Astrocyte (in vitro differentiated cells and primary cell): Measurements from ENCODE around the gene IGF2BP3. TPM values are rescaled to one million over a fixed set of nuclear protein-coding genes. Genes with fewer than 3 reads are reported as not detected.

Source experiments
- DNase-seq: peaks from one replicate; pipeline ENCODE4 v3.0.0-alpha.2; 2010; ENCODE audit warnings: low read depth
- FAIRE-seq: peaks from 2 replicates; lab custom pipeline; 2011; peaks lifted over from hg19 to GRCh38; lab: Jason Lieb, UNC
- H2AFZ ChIP-seq: 2 replicates; pipeline ENCODE4 v1.6.0; 2012; ENCODE audit warnings: low read depth, low read length, inconsistent platforms
- H3K27ac ChIP-seq: 2 replicates; pipeline ENCODE4 v1.5.1; 2011; ENCODE audit warnings: low read depth, low read length, inconsistent platforms
- H3K27me3 ChIP-seq: 2 replicates; pipeline ENCODE4 v1.6.0; 2011; ENCODE audit warnings: low read length, inconsistent platforms; ENCODE audit not compliant: insufficient read depth
- H3K36me3 ChIP-seq: 2 replicates; pipeline ENCODE4 v1.5.1; 2011; ENCODE audit warnings: low read length, inconsistent platforms; ENCODE audit not compliant: insufficient read depth
- H3K4me1 ChIP-seq: 2 replicates; pipeline ENCODE4 v1.5.1; 2011; ENCODE audit warnings: low read length, inconsistent platforms; ENCODE audit not compliant: insufficient read depth
- H3K4me2 ChIP-seq: 2 replicates; pipeline ENCODE4 v1.6.0; 2012; ENCODE audit warnings: low read length, inconsistent platforms
- H3K4me3 ChIP-seq: 2 replicates; pipeline ENCODE4 v1.5.1; 2011; ENCODE audit warnings: low read depth, mild to moderate bottlenecking, low read length, inconsistent platforms; ENCODE audit not compliant: insufficient read depth
- H3K79me2 ChIP-seq: 2 replicates; pipeline ENCODE4 v1.6.0; 2012; ENCODE audit warnings: mild to moderate bottlenecking, low read length, inconsistent platforms; ENCODE audit not compliant: insufficient read depth
- H3K9ac ChIP-seq: 2 replicates; pipeline ENCODE4 v1.6.0; 2012; ENCODE audit warnings: mild to moderate bottlenecking, low read length, inconsistent platforms
- H3K9me3 ChIP-seq: 2 replicates; pipeline ENCODE4 v1.5.1; 2012; ENCODE audit warnings: low read depth, mild to moderate bottlenecking, low read length, inconsistent platforms; ENCODE audit not compliant: insufficient read depth
- H4K20me1 ChIP-seq: 2 replicates; pipeline ENCODE4 v1.6.0; 2012; ENCODE audit warnings: low read length, inconsistent platforms; ENCODE audit not compliant: insufficient read depth
- H3K27ac Mint-ChIP-seq: one replicate; pipeline ENCODE4 v1.8.0; 2021; ENCODE audit warnings: mild to moderate bottlenecking, mixed read lengths; ENCODE audit not compliant: unreplicated experiment
- H3K27me3 Mint-ChIP-seq: one replicate; pipeline ENCODE4 v1.8.0; 2021; ENCODE audit warnings: low read depth, mixed read lengths; ENCODE audit not compliant: unreplicated experiment
- H3K36me3 Mint-ChIP-seq: one replicate; pipeline ENCODE4 v1.8.0; 2021; ENCODE audit warnings: low read depth, mixed read lengths; ENCODE audit not compliant: unreplicated experiment
- H3K4me1 Mint-ChIP-seq: one replicate; pipeline ENCODE4 v1.8.0; 2021; ENCODE audit warnings: low read depth, mixed read lengths; ENCODE audit not compliant: unreplicated experiment
- H3K4me3 Mint-ChIP-seq: one replicate; pipeline ENCODE4 v1.8.0; 2021; ENCODE audit warnings: mild to moderate bottlenecking, moderate library complexity, mixed read lengths; ENCODE audit not compliant: unreplicated experiment
- H3K9me3 Mint-ChIP-seq: one replicate; pipeline ENCODE4 v1.8.0; 2021; ENCODE audit warnings: mild to moderate bottlenecking, mixed read lengths; ENCODE audit not compliant: unreplicated experiment
- EZH2 ChIP-seq: IDR thresholded peaks from 2 replicates; pipeline ENCODE4 v1.6.1; 2012; ENCODE audit warnings: mild to moderate bottlenecking, low read length, inconsistent platforms; ENCODE audit not compliant: insufficient read depth
- total RNA-seq: library from RNA; stranded (reverse); gene quantifications from 2 replicates; pipeline ENCODE4 v1.2.1, GENCODE V29; 2021
- TF ChIP-seq, protein P1 (sequence below): IDR thresholded peaks from 2 replicates; pipeline ENCODE4 v1.5.1; 2011; ENCODE audit warnings: low read depth, mild to moderate bottlenecking, inconsistent platforms, low read length, moderate library complexity; ENCODE audit not compliant: insufficient read depth

IGF2BP3 gene
- total RNA-seq, 1 donor from 2014 or later, result 79.5 TPM

DNA sequence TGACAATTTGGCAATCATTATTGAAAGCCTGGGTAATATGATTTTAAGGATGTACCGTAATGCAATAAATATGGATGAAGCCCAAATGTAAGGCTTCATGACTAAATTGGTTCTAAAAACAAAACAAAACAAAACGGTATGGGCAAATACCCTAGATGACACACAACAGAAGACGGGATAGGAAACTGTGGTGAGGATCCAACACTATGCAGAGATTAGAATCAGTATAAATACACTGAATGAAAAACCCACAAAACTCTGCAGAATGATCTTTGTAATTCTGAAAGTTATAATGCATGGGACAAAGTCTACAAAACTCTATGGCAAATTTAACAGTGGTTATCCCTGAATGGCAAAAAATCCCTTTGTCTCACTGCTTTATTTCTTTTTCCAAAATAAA, 113.6 kb downstream of the IGF2BP3 start:
- no peaks in the 10 kb centered on the region for H3K27me3 Mint-ChIP-seq
- TF ChIP-seq, protein P1, sequence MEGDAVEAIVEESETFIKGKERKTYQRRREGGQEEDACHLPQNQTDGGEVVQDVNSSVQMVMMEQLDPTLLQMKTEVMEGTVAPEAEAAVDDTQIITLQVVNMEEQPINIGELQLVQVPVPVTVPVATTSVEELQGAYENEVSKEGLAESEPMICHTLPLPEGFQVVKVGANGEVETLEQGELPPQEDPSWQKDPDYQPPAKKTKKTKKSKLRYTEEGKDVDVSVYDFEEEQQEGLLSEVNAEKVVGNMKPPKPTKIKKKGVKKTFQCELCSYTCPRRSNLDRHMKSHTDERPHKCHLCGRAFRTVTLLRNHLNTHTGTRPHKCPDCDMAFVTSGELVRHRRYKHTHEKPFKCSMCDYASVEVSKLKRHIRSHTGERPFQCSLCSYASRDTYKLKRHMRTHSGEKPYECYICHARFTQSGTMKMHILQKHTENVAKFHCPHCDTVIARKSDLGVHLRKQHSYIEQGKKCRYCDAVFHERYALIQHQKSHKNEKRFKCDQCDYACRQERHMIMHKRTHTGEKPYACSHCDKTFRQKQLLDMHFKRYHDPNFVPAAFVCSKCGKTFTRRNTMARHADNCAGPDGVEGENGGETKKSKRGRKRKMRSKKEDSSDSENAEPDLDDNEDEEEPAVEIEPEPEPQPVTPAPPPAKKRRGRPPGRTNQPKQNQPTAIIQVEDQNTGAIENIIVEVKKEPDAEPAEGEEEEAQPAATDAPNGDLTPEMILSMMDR, result no peak
- no peak for TF ChIP-seq EZH2
- peak; percentile 60 for FAIRE-seq

GRCh38 chr7:23356168-23356567, 114.1 kb downstream of the IGF2BP3 start:
- H3K36me3 Mint-ChIP-seq, result peaks cover 5% of the 10 kb centered on the region
- Histone ChIP-seq H3K9ac (no peak overlapping the region), H3K27me3 (no peaks in the 10 kb centered on the region), H4K20me1 (no peaks in the 10 kb centered on the region), H3K4me3 (no peak overlapping the region), H3K79me2 (peaks cover 36% of the 10 kb centered on the region), H3K4me2 (no peak overlapping the region), H3K36me3 (peaks cover 5% of the 10 kb centered on the region), H3K4me1 (peaks cover 36% of the 10 kb centered on the region), H3K9me3 (no peaks in the 10 kb centered on the region), H3K27ac (peak overlapping the region; percentile 58), H2AFZ (no peak overlapping the region)
- no peak for FAIRE-seq
- peaks cover 41% of the 10 kb centered on the region for H3K4me1 Mint-ChIP-seq
- no peak overlapping the region for H3K27ac Mint-ChIP-seq
- H3K9me3 Mint-ChIP-seq, result no peaks in the 10 kb centered on the region
- no peak for DNase-seq
- no peaks in the 10 kb centered on the region for H3K27me3 Mint-ChIP-seq
- no peak overlapping the region for H3K4me3 Mint-ChIP-seq
- TF ChIP-seq, protein P1, result no peak
- no peak for TF ChIP-seq EZH2

More for the DNA sequence above, 113.6 kb downstream of the IGF2BP3 start:
- H3K27ac ChIP-seq, result peak overlapping the region; percentile 58
- H4K20me1 ChIP-seq, result no peaks in the 10 kb centered on the region
- H3K4me1 ChIP-seq, result peaks cover 31% of the 10 kb centered on the region
- H3K4me3 Mint-ChIP-seq, result no peak overlapping the region
- no peak overlapping the region for H3K9ac ChIP-seq
- no peaks in the 10 kb centered on the region for H3K9me3 ChIP-seq
- peak overlapping the region; percentile 68 for H3K4me2 ChIP-seq
- no peak overlapping the region for H3K27ac Mint-ChIP-seq
- H3K9me3 Mint-ChIP-seq, result no peaks in the 10 kb centered on the region
- peaks cover 37% of the 10 kb centered on the region for H3K79me2 ChIP-seq
- peaks cover 5% of the 10 kb centered on the region for H3K36me3 Mint-ChIP-seq
- H2AFZ ChIP-seq, result no peak overlapping the region
- DNase-seq, result no peak
- H3K27me3 ChIP-seq, result no peaks in the 10 kb centered on the region
- peaks cover 39% of the 10 kb centered on the region for H3K4me1 Mint-ChIP-seq
- H3K4me3 ChIP-seq, result no peak overlapping the region
- peaks cover 9% of the 10 kb centered on the region for H3K36me3 ChIP-seq

- Mint-ChIP-seq H3K27ac (no peak overlapping the region), H3K27me3 (no peaks in the 10 kb centered on the region), H3K4me3 (no peak overlapping the region), H3K4me1 (peaks cover 50% of the 10 kb centered on the region), H3K9me3 (no peaks in the 10 kb centered on the region), H3K36me3 (peaks cover 5% of the 10 kb centered on the region)
- no peaks in the 10 kb centered on the region for H3K27me3 ChIP-seq
- H3K9me3 ChIP-seq, result no peaks in the 10 kb centered on the region
- H3K4me1 ChIP-seq, result peaks cover 62% of the 10 kb centered on the region
- no peak for DNase-seq
- no peak overlapping the region for H3K9ac ChIP-seq
- H3K79me2 ChIP-seq, result peaks cover 38% of the 10 kb centered on the region
- H3K4me3 ChIP-seq, result no peak overlapping the region
- FAIRE-seq, result no peak
- H2AFZ ChIP-seq, result no peak overlapping the region
- peak overlapping the region; percentile 45 for H3K4me2 ChIP-seq
- no peaks in the 10 kb centered on the region for H3K36me3 ChIP-seq
- H3K27ac ChIP-seq, result peak overlapping the region; percentile 7
- TF ChIP-seq, protein P1, result no peak
- TF ChIP-seq EZH2, result no peak
- no peaks in the 10 kb centered on the region for H4K20me1 ChIP-seq
Measured at GRCh38 chr7:23353172-23353571, 117.1 kb downstream of the IGF2BP3 start.
